Gastrocnemius medialis (tissue), 4 donors: ENCODE data around the gene RUSF1.

Experiments
- POLR2A ChIP-seq, 2 donors: fragments of 450-650 bp; IDR thresholded peaks; one replicate each; pipeline ENCODE4 v1.6.1; 2017; ENCODE audit warnings: antibody characterized with exemption in 2 of 2, mild to moderate bottlenecking in 2 of 2, moderate library complexity in 2 of 2
- TF ChIP-seq, protein P1 (sequence below), 5 experiments: fragments of 450-650 bp in 3 of 5; fragments of 200-600 bp in 2 of 5; sonication (generic) in 2 of 5; IDR thresholded peaks in 4 of 5; conservative IDR thresholded peaks in 1 of 5; 1 replicate in 4 of 5; 2 replicates in 1 of 5; pipeline ENCODE4 v1.5.1; 2016 to 2019; ENCODE audit warnings: antibody characterized with exemption in 5 of 5, mild to moderate bottlenecking in 3 of 5, moderate library complexity in 3 of 5

- TF ChIP-seq, protein P1, sequence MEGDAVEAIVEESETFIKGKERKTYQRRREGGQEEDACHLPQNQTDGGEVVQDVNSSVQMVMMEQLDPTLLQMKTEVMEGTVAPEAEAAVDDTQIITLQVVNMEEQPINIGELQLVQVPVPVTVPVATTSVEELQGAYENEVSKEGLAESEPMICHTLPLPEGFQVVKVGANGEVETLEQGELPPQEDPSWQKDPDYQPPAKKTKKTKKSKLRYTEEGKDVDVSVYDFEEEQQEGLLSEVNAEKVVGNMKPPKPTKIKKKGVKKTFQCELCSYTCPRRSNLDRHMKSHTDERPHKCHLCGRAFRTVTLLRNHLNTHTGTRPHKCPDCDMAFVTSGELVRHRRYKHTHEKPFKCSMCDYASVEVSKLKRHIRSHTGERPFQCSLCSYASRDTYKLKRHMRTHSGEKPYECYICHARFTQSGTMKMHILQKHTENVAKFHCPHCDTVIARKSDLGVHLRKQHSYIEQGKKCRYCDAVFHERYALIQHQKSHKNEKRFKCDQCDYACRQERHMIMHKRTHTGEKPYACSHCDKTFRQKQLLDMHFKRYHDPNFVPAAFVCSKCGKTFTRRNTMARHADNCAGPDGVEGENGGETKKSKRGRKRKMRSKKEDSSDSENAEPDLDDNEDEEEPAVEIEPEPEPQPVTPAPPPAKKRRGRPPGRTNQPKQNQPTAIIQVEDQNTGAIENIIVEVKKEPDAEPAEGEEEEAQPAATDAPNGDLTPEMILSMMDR (IDR thresholded peaks at IDR 0.05 in 4 of 5, conservative IDR thresholded peaks at IDR 0.05 in 1 of 5) = no peak
- TF ChIP-seq POLR2A (IDR thresholded peaks at IDR 0.05) = no peak
These were observed 55.5 kb downstream of the RUSF1 start for GRCh38 chr16:31452631-31453106.
